Measurements from ENCODE around the gene KRT7. TPM values are rescaled to one million over a fixed set of nuclear protein-coding genes. Genes with fewer than 3 reads are reported as not detected.

Gene KRT7
- total RNA-seq, 4 donors from 2014 or later, result 2.5 to 33.9 (median 6.3) TPM

DNA sequence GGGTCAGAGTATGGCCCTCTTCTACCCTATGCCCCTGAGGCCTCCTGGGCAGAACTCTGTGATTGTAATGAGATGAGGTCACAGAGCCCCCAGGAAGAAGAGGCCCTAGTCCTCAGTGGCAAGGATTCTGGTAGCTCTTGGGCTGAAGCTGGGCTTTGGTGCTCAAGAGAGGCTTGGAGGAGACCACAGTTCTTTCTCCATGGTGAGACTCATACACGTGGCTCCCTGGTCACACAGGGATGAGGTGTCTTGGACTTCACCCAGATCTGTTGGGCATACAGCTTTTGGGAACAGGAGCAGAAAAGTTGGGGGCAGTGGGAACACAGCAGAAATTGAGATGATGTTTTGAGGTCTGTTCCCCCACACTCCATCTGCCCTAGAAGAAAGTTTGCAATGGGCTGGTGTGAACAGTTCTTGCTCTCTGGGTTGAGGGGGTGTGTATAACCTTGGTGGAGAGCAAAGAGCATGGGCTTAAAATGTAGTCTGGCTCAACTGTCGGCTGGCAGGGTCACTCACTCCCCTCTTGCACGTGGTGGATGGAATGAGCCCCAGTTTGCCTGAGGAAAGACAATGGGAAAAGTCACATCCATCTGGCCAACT, 41.6 kb downstream of the KRT7 start, which contains the start of gene KRT86:
TSS of gene KRT86 (plus strand) at position 125 of the 600 bp plus-strand sequence. CDS start 27,272 bp downstream, outside the sequence.
- 67 to 77% methylated on average over 3 of the region's 3 CpGs for WGBS, 2 donors

DNA sequence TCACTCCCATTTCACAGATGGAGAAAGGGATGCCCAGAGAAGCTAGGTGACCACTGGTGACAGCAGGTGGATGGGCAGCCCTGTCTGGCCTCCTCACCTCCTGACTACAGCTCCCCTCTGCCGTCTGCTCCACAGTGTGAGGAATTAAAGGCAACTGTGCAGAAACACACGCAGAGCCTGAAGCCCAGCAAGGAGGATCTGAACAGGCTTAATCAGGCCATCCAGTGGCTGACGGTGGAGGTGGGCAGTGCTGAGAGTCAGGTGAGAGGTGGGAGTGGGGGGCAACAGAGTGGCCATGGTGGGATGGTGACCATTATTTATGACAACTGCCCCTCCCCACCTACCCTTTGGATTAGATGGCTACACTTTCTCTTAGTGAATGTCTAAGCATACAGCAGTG, 42.6 kb downstream of the KRT7 start:
- 73 to 74% methylated on average over 3 of the region's 3 CpGs for whole genome bisulfite sequencing, 2 donors
- Histone ChIP-seq H3K27ac (no peak overlapping the region), H3K27me3 (peaks cover 0 to 10% of the 10 kb centered on the region in 2 donors), H3K4me1 (peaks cover 0 to 23% (median 11%) of the 10 kb centered on the region in 4 donors), H3K4me3 (no peak overlapping the region), H3K9me3 (no peaks in the 10 kb centered on the region), H3K36me3 (no peaks in the 10 kb centered on the region)
- TF ChIP-seq EP300 (IDR thresholded peaks at IDR 0.05) (no peak), POLR2A (IDR thresholded peaks at IDR 0.05) (no peak)
- TF ChIP-seq, protein P1, sequence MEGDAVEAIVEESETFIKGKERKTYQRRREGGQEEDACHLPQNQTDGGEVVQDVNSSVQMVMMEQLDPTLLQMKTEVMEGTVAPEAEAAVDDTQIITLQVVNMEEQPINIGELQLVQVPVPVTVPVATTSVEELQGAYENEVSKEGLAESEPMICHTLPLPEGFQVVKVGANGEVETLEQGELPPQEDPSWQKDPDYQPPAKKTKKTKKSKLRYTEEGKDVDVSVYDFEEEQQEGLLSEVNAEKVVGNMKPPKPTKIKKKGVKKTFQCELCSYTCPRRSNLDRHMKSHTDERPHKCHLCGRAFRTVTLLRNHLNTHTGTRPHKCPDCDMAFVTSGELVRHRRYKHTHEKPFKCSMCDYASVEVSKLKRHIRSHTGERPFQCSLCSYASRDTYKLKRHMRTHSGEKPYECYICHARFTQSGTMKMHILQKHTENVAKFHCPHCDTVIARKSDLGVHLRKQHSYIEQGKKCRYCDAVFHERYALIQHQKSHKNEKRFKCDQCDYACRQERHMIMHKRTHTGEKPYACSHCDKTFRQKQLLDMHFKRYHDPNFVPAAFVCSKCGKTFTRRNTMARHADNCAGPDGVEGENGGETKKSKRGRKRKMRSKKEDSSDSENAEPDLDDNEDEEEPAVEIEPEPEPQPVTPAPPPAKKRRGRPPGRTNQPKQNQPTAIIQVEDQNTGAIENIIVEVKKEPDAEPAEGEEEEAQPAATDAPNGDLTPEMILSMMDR (IDR thresholded peaks at IDR 0.05), result no peak
- no peak for DNase-seq (ENCODE audit: low spot score in 2 of 2)

More for the DNA sequence above, 41.6 kb downstream of the KRT7 start, which contains the start of gene KRT86:
- H3K4me1 ChIP-seq, result peaks cover 0 to 12% (median 3%) of the 10 kb centered on the region in 4 donors
- H3K27ac ChIP-seq, result no peak within 1 kb of the TSS
- H3K9me3 ChIP-seq, result no peaks in the 10 kb centered on the region
- no peaks in the 10 kb centered on the region for H3K36me3 ChIP-seq
- H3K27me3 ChIP-seq, result peaks cover 0 to 10% of the 10 kb centered on the region in 2 donors
- no peak within 1 kb of the TSS for H3K4me3 ChIP-seq
- DNase-seq (ENCODE audit: low spot score in 2 of 2), result no peak
- TF ChIP-seq, protein P1 (IDR thresholded peaks at IDR 0.05), result no peak
- TF ChIP-seq EP300 (IDR thresholded peaks at IDR 0.05) (no peak), POLR2A (IDR thresholded peaks at IDR 0.05) (no peak)

DNA sequence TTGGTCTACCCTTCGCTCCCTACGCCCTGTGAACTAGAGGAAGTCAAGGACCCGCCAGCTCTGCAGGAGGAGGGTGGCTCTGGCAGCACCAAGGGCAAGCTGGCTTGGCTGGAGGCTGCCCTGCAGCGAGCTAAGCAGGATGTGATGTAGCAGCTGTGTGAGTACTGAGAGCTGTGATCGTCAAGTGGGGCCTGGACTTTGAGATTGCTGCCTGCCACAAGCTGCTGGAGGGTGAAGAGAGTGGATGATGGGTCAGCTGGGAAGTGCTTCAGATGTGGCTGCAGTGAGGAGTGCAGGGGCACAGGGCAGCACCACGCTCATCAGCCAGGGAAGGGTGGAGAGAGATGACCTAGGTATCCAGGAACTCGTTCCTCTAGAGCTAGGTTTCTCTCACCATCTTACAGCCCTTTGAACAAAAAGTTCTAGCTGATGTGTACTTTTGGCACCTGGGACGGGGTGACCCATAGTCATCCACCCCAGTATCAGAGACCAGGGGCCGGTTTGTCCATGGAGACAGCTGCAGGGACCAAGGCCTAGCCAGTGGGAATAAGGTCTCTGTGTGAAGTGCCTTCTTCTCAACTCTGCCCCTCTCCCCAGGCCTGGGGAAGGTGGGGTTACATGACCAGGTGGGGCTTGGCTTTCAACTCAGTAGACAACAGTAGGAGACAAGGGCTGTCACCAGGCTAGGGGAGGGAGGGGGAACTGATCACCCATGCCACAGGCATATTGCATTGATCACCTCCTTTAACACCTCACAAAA, 44.6 kb downstream of the KRT7 start:
- no peaks in the 10 kb centered on the region for H3K36me3 ChIP-seq
- no peak overlapping the region for H3K27ac ChIP-seq
- peaks cover 0 to 10% of the 10 kb centered on the region in 2 donors for H3K27me3 ChIP-seq
- H3K9me3 ChIP-seq, result no peaks in the 10 kb centered on the region
- 89 to 91% methylated on average over 9 of the region's 9 CpGs for WGBS, 2 donors
- peaks cover 0 to 33% (median 18%) of the 10 kb centered on the region in 4 donors for H3K4me1 ChIP-seq
- TF ChIP-seq, protein P1 (IDR thresholded peaks at IDR 0.05), result no peak
- no peak for DNase-seq (ENCODE audit: low spot score in 2 of 2)
- no peak overlapping the region for H3K4me3 ChIP-seq

DNA sequence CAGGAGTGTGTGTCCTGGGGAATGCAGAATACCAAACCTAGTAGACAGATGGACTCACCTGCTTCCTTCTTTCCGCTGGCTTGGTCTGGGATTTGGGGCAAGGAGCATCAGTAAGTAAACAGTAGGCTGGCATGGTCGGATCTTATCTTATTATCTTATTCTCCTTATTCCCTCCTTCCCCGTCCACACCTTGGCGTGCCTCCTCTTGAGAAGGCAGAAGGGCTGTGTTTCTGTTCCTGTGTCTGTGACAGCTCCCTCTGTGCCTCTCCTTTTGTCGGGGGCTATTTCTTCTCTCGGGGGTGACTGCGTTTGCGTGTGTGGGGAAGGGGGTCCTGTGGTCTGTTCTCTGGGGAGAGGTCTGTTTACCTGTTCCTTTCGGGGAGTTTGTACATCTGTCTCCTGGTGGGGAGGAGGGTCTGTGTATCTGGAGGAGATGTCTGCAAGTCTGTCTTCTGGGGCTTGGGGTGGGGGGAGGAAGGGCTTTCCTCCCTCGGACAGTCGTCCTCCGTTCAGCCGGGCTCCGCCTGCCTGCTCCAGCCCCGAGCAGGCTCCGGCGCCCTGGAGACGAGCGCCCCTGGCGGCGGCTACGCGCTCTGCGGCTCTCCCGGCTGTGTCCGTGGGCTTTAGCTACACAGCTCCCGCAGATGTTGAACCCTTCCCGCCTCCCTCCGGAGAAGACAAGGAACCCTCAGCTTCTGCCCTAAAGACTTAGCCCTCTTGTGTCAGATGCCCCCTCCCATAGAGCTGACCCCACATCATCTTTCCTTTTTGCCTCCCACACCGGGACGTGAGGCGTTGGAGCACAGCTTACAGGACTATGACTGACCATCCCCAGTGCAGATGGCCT, 45.8 kb downstream of the KRT7 start:
- WGBS, 2 donors, result 19 to 24% methylated on average over 28 to 32 of the region's 32 CpGs
- Histone ChIP-seq H3K36me3 (no peaks in the 10 kb centered on the region), H3K27me3 (peaks cover 0 to 10% of the 10 kb centered on the region in 2 donors), H3K4me1 (peaks cover 0 to 33% (median 18%) of the 10 kb centered on the region in 4 donors), H3K27ac (peak overlapping the region in 2 of 4 donors; percentile 83 to 87), H3K4me3 (peak overlapping the region in 1 of 4 donors; percentile 13), H3K9me3 (no peaks in the 10 kb centered on the region)
- peak; percentile 42 to 64 for DNase-seq (ENCODE audit: low spot score in 2 of 2)
- no peak for TF ChIP-seq EP300 (IDR thresholded peaks at IDR 0.05)
- TF ChIP-seq, protein P1 (IDR thresholded peaks at IDR 0.05), result peak; percentile 89 to 99 (median 95)
- no peak for TF ChIP-seq POLR2A (IDR thresholded peaks at IDR 0.05)

All from tibial nerve (tissue), 4 donors.